Fibroblast of gingiva (primary cell): ENCODE data around the gene MATR3.
"Not testable (repeated sequence)": the region's sequence is repeated elsewhere in the genome, so short reads cannot be mapped to it uniquely, and the experiment has no call there.

ENCODE experiments used
- DNase-seq: peaks from one replicate; pipeline ENCODE4 v3.0.0-alpha.2; 2011; ENCODE audit warnings: low read depth

The MATR3 gene

DNA sequence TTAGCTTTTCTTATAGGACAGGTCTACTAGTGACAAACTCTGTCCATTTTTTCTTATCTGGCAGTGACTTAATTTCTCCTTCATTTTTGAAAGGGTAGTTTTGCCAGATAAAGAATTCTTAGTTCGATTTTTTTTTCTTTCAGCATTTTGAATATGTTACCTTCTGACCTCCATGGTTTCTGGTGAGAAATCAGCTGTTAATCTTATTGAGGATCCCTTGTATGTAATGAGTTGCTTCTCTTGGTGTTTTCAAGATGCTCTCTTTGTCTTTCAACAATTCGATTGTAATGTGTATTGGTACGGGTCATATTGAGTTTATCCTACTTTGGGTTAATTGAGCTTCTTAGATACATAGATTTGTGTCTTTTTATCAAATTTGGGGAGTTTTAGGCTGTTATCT, 60.6 kb downstream of the MATR3 start:
- DNase-seq = no peak

DNA sequence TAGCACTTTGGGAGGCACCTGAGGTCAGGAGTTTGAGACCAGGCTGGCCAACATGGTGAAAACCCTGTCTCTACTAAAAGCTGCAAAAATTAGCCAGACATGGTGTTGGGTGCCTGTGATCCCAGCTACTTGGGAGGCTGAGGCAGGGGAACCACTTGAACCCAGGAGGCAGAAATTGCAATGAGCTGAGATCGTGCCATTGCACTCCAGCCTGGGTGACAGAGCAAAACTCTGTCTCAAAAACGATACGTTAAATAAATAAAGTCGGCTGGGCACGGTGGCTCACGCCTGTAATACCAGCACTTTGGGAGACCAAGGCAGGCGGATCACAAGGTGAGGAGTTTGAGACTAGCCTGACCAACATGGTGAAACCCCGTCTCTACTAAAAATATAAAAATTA, 62.4 kb downstream of the MATR3 start:
- DNase-seq = not testable (repeated sequence)

DNA sequence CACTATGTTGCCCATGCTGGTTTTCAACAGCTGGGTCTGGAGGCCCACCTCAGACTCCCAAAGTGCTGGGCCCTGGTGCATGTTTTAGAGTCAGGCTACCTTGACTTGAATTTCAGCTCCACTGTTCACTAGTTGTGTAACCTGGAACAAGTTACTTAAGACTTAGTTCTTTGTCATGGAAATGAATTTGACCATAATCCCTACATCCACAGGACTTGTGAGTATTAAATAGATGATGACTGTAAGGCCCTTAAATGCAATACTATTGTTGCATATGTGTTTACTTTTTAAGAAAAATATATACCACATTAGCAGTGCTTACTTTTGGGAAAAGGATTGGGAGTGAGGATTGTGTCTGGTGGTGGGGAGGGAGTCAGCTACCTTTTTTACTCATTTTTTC, 64.5 kb downstream of the MATR3 start:
- no peak for DNase-seq

DNA sequence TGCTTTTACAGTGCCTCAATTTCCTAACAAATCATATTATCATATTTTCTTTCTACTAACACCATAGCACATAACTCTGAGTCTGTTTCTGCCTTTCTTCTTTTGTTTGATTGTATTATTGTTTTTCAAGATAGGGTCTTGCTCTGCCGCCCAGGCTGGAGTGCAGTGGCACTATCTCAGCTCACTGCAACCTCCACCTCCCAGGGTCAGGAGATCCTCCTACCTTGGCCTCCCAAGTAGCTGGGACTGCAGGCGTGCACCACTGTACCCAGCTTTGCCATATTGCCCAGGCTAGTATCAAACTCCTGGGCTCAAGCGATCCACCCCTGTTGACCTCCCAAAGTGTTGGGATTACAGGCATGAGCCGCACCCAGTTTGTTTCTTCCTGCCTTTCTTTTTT, 66.8 kb downstream of the MATR3 start:
- no peak for DNase-seq

DNA sequence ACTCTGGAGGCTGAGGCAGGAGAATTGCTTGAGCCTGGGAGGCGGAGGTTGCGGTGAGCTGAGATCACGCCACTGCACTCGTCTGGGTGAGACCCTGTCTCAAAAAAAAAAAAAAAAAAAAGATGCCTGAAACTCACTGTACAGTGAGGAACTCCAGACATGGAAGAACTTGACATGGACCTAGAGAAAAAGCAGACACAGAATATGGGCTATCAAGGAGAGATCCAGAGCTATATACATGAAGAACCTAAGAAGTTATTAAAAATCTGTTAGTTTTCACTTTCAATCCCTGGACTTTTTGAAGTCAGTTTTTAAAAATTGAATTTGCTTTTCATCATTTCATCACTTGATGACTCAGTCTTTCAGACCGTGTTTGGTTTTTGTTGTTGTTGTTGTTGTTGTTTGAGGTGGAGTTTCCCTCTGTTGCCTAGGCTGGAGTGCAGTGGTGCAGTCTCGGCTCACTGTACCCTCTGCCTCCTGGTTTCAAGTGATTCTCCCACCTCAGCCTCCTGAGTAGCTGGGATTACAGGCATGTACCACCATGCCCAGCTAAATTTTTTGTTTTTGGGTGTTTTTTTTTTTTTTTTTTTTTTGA, 68.4 kb downstream of the MATR3 start:
- DNase-seq = no peak

DNA sequence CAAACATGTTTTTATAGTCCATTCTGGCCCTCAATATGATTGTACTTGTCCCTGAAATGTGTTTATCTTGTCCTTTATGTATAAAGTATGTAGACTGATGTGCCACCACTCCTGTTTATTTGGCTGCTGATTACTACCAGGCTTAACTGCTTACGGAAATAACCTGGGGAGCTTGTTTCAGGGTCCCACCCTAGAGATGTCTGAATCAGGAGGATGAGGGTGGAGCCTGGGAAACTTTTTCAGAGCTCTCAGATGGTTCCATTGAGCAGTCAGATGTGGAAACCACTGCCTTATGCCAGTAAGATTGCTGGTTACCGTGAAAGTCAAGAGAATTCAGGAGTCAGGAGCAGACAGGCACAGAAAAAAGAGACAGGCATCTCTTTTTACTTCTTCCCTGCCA, 70.4 kb downstream of the MATR3 start:
- no peak for DNase-seq

DNA sequence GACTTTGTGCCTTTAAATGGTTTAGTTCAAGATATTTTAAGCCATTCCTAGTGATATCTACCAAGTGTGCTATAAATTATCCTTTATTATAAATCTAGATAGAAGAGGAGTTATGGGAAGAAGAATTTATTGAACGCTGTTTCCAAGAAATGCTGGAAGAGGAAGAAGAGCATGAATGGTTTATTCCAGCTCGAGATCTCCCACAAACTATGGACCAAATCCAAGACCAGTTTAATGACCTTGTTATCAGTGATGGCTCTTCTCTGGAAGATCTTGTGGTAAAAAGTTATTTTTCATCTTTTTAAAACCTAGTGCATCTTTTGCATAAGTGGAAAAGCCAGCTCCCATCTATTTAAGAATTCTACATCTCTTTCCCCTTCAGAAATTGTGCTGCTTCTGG, 70.9 kb downstream of the MATR3 start:
- DNase-seq = no peak

DNA sequence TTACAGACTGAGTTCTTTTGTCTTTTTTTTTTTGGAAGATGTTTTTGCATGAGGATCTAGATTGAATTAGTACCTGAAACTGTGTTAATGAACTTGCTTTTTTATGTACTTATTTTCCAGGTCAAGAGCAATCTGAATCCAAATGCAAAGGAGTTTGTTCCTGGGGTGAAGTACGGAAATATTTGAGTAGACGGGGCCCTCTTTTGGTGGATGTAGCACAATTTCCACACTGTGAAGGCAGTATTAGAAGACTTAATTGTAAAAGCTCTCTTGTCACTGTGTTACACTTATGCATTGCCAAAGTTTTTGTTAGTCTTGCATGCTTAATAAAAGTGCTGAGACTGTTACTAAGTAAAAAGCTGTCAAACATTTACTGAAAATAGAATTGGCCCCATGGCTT, 75.1 kb downstream of the MATR3 start:
- no peak for DNase-seq

DNA sequence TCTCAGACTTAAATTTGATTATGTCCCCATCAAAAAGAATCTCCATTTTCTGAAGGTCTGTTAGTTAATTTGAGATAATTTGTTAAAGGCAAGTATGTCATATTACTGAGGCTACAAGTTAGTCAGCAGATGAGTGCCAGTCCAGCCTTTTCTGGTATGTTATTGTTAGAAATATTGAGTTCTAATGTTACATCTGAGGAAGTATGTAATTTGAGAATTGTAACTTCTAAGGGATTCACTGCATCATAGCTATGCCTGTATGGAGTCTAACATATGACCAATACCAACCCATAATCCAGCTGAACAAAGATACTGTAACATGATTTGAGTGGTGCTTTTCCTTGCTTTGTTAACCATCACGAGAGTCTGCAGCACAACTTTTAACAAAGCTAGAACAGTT, 75.6 kb downstream of the MATR3 start:
- peak; percentile 84 for DNase-seq

DNA sequence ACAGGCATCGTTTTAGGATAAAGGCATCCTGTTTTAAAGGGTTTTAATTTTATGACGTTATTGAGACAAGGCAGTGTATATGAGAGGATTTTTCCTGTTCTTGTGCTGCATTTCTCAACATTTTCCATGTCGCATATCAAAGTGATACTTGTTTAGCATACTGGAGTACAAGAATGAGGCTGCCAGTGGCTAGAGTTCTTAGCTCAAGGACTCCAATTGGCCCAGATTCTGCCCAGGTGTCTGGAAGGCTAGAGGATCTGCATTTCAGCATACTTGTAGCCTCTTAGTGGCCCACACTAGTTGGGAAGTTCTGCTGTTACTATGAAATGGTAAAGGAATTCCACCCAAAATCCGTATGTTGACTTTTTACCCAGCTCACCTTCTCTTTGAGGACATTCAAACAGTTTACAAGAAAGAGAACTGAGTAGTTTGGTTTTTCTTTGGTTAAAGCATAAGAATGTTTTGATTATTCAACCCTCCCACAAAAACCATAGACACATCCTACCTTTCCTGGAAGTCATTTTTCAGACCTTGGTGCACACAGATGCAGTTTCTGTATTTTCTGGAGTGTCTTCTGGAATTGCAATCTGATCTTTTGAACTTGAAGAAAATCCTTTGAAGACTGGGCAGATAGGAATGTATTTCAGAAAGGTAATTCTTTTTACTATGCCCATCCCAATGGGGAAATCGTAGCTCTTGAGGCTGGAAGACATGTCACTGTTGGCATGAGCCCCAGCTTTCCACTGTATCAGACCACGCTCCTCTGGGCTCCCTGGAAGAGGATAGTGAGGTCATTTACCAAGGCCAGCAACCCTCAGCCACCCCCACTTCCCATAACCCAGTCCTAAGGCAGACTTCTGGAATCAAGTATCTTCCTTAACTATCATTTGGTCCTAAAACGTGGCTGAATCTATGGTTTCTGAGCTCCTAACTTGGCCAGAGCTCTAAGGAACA, 78.2 kb downstream of the MATR3 start:
- no peak for DNase-seq

DNA sequence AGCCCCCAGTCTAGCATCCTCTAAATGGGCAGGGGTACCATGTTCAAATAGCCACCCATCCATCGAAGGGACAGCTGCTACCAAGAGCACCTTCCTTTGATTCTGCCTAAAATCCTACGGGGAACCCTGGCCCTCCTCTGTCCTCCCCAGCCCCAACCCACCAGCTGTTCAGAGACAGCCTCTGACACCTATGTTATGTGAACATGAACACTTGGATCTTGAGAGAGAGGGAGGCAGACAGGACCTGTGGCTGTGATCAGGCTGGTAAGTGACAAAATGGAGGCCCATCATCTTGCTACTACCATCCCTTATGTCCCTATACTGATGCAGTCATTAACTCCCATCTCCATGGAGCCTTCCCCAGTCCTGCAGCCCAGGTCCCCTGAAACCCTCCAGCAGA, 81.4 kb downstream of the MATR3 start:
- no peak for DNase-seq

DNA sequence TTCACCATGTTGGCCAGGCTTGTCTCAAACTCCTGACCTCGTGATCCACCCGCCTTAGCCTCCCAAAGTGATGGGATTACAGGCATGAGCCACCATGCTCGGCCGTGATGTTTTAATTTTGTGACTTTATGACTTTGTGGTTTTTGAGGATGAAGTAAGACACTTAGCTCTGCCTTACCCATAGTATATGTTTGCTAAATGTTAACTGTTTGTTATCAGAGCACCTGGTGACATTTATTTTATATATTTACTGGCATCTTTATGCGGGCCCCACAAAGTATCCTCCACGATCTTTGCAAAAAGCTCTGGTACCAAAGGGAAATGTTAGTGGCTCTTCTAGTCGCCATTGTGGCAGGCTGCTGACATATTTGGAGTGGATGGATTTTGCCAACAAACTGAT, 82.8 kb downstream of the MATR3 start:
- DNase-seq = no peak

DNA sequence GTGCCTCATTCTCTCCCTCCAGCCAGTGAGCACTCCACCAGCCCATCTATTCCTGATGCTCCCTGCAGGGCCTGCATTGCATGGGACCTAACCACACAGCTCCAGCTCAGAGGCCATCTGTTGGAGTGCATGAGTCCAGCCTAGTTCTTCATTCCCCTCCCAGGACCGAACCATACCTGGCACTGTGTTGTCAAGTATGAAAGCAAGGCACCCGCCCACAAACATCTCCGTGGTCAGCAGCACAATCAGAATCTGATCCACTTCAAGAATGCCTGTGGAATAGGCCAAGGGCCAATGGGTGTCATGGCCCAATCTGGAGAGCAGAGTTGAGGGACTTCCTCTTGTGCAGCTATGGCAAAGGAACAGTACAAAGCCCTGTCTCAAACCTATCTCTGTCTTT, 83.7 kb downstream of the MATR3 start:
- no peak for DNase-seq

DNA sequence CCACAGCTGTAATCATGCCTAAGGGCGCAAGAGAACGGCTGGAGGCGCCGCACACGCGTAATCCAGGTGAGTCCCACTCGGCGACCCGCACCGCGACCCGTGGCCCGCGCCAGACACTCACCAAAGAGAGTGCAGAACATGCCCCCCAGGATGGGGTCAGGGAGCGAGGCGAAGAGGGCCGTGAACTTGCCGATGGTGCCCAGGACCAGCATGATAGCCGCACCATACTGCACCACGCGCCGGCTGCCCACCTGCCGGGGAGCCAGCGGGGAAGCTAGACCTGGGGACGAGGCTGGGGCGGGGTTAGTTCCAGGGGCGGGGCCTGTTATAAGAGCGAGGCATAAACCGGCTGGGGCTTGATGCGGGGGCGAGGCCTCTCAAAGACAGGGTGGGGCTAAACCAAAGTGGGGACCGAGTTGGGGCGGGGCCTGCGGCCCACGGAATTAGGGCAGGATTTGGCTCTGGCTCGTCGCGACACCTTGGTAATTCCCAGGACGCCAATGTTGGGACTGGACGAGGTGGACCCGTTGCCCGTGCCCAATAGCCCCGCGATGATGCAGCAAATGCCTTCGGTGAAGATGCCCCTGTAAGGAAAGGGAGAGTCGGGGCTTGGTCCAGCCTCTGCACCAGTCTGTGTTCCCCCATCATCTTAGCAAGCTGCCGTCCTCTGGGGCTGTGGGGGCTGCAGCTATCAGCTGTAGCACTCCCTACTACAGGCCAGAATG, 84.7 kb downstream of the MATR3 start:
- DNase-seq = no peak

DNA sequence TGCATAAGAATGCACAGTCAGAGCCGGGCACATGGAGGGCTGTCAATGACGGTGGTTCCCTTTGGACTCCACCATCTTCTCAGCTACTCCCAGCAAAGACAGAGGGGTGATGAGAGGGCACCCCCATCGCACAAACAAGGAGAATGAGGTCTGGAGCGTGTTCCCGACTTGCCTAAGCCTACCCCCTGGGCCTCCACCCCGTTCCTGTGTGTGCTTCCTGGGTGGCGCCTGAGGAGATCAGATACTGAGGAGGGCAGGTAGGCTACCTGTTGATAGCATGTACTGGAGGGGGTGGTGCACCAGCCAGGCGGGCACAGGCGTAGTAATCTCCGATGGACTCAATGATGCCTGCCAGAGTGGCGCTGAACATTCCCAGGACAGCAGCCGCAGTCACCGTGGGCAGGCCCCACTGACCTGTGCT, 85.4 kb downstream of the MATR3 start:
- DNase-seq = no peak

DNA sequence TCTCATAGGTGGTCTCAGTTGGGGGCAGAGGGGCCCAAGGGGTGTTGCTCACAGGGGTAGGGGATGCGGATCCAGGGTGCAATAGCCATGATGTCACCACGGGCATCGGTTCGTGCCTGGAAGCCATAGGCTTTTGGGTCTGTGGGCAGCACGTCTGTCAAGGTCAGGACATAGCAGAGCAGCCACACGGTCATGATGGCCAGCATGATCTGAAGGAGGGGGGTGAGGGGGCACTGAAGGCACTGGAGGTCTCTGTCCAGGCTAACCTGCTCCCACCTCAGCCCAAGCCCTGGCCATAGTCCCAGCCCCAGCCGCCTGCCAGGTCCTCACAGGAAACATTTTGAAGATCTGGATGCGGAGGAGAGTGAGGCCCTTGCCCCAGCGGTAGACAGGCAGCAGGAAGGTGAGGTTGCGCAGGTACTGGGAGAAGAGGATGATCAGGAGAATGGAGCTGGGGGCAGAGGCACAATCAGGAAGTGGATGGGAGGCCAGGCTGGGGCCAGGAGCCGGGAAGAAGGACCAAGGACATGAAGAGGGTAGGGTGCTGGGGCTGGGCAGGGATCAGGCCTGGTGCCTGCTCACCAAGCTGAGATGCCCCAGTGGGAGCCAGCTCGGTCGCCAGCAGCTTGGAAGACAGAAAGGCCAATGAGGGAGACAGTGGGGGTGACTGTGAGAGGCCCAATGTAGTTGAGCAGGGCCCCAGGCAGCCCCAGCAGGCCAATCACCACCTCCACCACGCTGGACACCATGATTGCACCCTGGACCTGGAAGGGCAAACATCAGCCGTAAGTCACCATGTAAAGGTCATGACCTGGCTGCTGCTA, 86.3 kb downstream of the MATR3 start:
- no peak for DNase-seq
